WTC11 (cell line): ENCODE results near the gene LGALS1. TPM values are rescaled to one million over a fixed set of nuclear protein-coding genes. Genes with fewer than 3 reads are reported as not detected.

ENCODE experiments used
- ATAC-seq: fragments of 200-7000 bp; cut with Tn5 transposase; 2 replicates; pipeline ENCODE4 v1.10.0; 2021; ENCODE audit warnings: mild to moderate bottlenecking, moderate library complexity
- CTCF ChIA-PET: fragments of 300-600 bp; sonication (Branson Sonifier 250); formaldehyde crosslinking; loops from one replicate; lab custom pipeline; 2021; ENCODE audit warnings: antibody characterized with exemption; lab: Charles Lee
- POLR2A ChIA-PET: fragments of 350-600 bp; sonication (Branson Sonifier 250); formaldehyde crosslinking; loops from one replicate; lab custom pipeline; 2021; ENCODE audit warnings: antibody characterized with exemption; lab: Charles Lee
- DNase-seq: peaks from one replicate; pipeline ENCODE4 v3.0.0; 2021; ENCODE audit warnings: low spot score
- H3K27ac Mint-ChIP-seq: 2 replicates; pipeline ENCODE4 v1.8.0; 2021; ENCODE audit warnings: mixed read lengths
- H3K27me3 Mint-ChIP-seq: 2 replicates; pipeline ENCODE4 v1.8.0; 2021; ENCODE audit warnings: low read depth, mild to moderate bottlenecking, moderate library complexity, mixed read lengths
- H3K36me3 Mint-ChIP-seq: 2 replicates; pipeline ENCODE4 v1.8.0; 2021; ENCODE audit warnings: mixed read lengths
- H3K4me1 Mint-ChIP-seq: 2 replicates; pipeline ENCODE4 v1.8.0; 2022; ENCODE audit warnings: mixed read lengths
- H3K4me3 Mint-ChIP-seq: 2 replicates; pipeline ENCODE4 v1.8.0; 2021; ENCODE audit warnings: mild to moderate bottlenecking, moderate library complexity, mixed read lengths
- H3K9me3 Mint-ChIP-seq: 2 replicates; pipeline ENCODE4 v1.8.0; 2021; ENCODE audit warnings: mixed read lengths
- JUN ChIP-seq: sonication (generic); formaldehyde crosslinking; IDR thresholded peaks from 2 replicates; pipeline ENCODE4 v1.8.0; 2023; ENCODE audit warnings: mild to moderate bottlenecking, missing genetic modification reagents
- NFYB ChIP-seq: sonication (generic); formaldehyde crosslinking; conservative IDR thresholded peaks from 2 replicates; pipeline ENCODE4 v1.8.0; 2022; ENCODE audit warnings: low read depth, missing genetic modification reagents
- NR3C1 ChIP-seq: sonication (generic); formaldehyde crosslinking; conservative IDR thresholded peaks from 2 replicates; pipeline ENCODE4 v1.8.1; 2023; ENCODE audit warnings: low read depth, mild to moderate bottlenecking, missing genetic modification reagents
- RELA ChIP-seq: sonication (generic); formaldehyde crosslinking; IDR thresholded peaks from 2 replicates; pipeline ENCODE4 v1.8.1; 2022; ENCODE audit warnings: missing genetic modification reagents, mild to moderate bottlenecking, borderline replicate concordance
- SMAD4 ChIP-seq: sonication (generic); formaldehyde crosslinking; IDR thresholded peaks from 2 replicates; pipeline ENCODE4 v1.8.0; 2022; ENCODE audit warnings: mild to moderate bottlenecking, missing genetic modification reagents
- TEAD1 ChIP-seq: sonication (generic); formaldehyde crosslinking; IDR thresholded peaks from 2 replicates; pipeline ENCODE4 v1.8.0; 2022; ENCODE audit warnings: mild to moderate bottlenecking, missing genetic modification reagents
- ZBTB21 ChIP-seq: sonication (generic); formaldehyde crosslinking; IDR thresholded peaks from 2 replicates; pipeline ENCODE4 v1.8.1; 2023; ENCODE audit warnings: mild to moderate bottlenecking, missing genetic modification reagents, borderline replicate concordance
- ZNF219 ChIP-seq: sonication (generic); formaldehyde crosslinking; IDR thresholded peaks from 2 replicates; pipeline ENCODE4 v1.8.0; 2023; ENCODE audit warnings: missing genetic modification reagents, mild to moderate bottlenecking, borderline replicate concordance
- ZNF317 ChIP-seq: sonication (generic); formaldehyde crosslinking; IDR thresholded peaks from 2 replicates; pipeline ENCODE4 v1.8.1; 2023; ENCODE audit warnings: low read depth, mild to moderate bottlenecking, moderate library complexity, missing genetic modification reagents, borderline replicate concordance
- ZNF416 ChIP-seq: fragments of 250-450 bp; sonication (Bioruptor Pico); IDR thresholded peaks from 2 replicates; pipeline ENCODE4 v1.9.0; 2021; ENCODE audit warnings: mild to moderate bottlenecking, inconsistent platforms
- total RNA-seq: library from RNA; stranded (reverse); gene quantifications from 3 replicates; pipeline ENCODE4 v1.2.3, GENCODE V29; 2021
- TF ChIP-seq, protein P1 (sequence below): fragments of 250-450 bp; sonication (Bioruptor Pico); IDR thresholded peaks from 2 replicates; pipeline ENCODE4 v1.9.0; 2021; ENCODE audit warnings: moderate library complexity, mild to moderate bottlenecking, inconsistent platforms, borderline replicate concordance
- TF ChIP-seq, protein P2 (sequence below): fragments of 250-450 bp; sonication (Bioruptor Pico); IDR thresholded peaks from 2 replicates; pipeline ENCODE4 v1.9.0; 2021; ENCODE audit warnings: mild to moderate bottlenecking, borderline replicate concordance
- TF ChIP-seq, protein P3 (sequence below): sonication (generic); formaldehyde crosslinking; IDR thresholded peaks from 2 replicates; pipeline ENCODE4 v1.8.1; 2023; ENCODE audit warnings: mild to moderate bottlenecking, missing genetic modification reagents
- TF ChIP-seq, protein P4 (sequence below): sonication (generic); formaldehyde crosslinking; IDR thresholded peaks from 2 replicates; pipeline ENCODE4 v1.8.0; 2022; ENCODE audit warnings: mild to moderate bottlenecking, missing genetic modification reagents
- TF ChIP-seq, protein P5 (sequence below): fragments of 200-600 bp; IDR thresholded peaks from 2 replicates; pipeline ENCODE4 v1.8.0; 2022; ENCODE audit warnings: antibody characterized with exemption

Gene LGALS1
- total RNA-seq, 1 experiment from 2014 or later, result 17.3 TPM

DNA sequence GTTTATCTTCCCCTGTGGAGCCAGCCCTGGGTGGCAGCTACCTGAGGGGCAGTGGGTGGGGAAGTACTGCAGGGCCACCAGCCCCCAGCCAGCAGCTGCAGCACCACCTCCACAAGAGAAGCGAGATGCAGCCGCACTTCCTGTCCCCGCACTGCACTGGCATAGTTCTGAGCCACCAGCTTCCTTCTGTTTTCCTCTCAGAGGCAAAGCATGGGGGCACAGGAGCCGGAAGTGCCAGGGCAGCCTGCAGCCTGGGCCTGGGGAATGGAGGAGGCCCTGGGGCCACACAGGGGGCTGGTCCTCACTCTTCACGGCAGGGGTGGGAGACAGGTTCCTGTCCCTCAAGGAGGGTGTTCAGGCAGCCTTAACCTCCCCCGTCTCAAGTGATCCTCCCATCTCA, 47.9 kb upstream of the LGALS1 start:
- ChIA-PET POLR2A (no interaction called here), CTCF (interaction anchor here (0.9 to 11.4 kb wide), 7 partner anchors 9 to 180 kb away, joined by 3 to 152 read pairs (median 5); partner anchors contain the start of genes GCAT and GGA1)
- Mint-ChIP-seq H3K36me3 (peaks cover 2% of the 10 kb centered on the region; the same call in 1 of the 2 replicates), H3K9me3 (no peaks in the 10 kb centered on the region), H3K27ac (no peak overlapping the region), H3K27me3 (no peaks in the 10 kb centered on the region), H3K4me3 (no peak overlapping the region), H3K4me1 (peaks cover 3% of the 10 kb centered on the region)
- DNase-seq (no peak), ATAC-seq (no peak)
- TF ChIP-seq RELA (CRISPR knock-in tag) (no peak), ZBTB21 (CRISPR knock-in tag) (no peak), SMAD4 (CRISPR knock-in tag) (no peak), JUN (no peak), ZNF416 (CRISPR knock-in tag) (no peak)
- TF ChIP-seq, protein P1, sequence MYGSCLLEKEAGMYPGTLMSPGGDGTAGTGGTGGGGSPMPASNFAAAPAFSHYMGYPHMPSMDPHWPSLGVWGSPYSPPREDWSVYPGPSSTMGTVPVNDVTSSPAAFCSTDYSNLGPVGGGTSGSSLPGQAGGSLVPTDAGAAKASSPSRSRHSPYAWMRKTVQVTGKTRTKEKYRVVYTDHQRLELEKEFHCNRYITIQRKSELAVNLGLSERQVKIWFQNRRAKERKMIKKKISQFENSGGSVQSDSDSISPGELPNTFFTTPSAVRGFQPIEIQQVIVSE (CRISPR knock-in tag), result no peak
- TF ChIP-seq, protein P2, sequence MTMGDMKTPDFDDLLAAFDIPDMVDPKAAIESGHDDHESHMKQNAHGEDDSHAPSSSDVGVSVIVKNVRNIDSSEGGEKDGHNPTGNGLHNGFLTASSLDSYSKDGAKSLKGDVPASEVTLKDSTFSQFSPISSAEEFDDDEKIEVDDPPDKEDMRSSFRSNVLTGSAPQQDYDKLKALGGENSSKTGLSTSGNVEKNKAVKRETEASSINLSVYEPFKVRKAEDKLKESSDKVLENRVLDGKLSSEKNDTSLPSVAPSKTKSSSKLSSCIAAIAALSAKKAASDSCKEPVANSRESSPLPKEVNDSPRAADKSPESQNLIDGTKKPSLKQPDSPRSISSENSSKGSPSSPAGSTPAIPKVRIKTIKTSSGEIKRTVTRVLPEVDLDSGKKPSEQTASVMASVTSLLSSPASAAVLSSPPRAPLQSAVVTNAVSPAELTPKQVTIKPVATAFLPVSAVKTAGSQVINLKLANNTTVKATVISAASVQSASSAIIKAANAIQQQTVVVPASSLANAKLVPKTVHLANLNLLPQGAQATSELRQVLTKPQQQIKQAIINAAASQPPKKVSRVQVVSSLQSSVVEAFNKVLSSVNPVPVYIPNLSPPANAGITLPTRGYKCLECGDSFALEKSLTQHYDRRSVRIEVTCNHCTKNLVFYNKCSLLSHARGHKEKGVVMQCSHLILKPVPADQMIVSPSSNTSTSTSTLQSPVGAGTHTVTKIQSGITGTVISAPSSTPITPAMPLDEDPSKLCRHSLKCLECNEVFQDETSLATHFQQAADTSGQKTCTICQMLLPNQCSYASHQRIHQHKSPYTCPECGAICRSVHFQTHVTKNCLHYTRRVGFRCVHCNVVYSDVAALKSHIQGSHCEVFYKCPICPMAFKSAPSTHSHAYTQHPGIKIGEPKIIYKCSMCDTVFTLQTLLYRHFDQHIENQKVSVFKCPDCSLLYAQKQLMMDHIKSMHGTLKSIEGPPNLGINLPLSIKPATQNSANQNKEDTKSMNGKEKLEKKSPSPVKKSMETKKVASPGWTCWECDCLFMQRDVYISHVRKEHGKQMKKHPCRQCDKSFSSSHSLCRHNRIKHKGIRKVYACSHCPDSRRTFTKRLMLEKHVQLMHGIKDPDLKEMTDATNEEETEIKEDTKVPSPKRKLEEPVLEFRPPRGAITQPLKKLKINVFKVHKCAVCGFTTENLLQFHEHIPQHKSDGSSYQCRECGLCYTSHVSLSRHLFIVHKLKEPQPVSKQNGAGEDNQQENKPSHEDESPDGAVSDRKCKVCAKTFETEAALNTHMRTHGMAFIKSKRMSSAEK (CRISPR knock-in tag), result no peak
- TF ChIP-seq, protein P3, sequence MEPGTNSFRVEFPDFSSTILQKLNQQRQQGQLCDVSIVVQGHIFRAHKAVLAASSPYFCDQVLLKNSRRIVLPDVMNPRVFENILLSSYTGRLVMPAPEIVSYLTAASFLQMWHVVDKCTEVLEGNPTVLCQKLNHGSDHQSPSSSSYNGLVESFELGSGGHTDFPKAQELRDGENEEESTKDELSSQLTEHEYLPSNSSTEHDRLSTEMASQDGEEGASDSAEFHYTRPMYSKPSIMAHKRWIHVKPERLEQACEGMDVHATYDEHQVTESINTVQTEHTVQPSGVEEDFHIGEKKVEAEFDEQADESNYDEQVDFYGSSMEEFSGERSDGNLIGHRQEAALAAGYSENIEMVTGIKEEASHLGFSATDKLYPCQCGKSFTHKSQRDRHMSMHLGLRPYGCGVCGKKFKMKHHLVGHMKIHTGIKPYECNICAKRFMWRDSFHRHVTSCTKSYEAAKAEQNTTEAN (CRISPR knock-in tag), result no peak

DNA sequence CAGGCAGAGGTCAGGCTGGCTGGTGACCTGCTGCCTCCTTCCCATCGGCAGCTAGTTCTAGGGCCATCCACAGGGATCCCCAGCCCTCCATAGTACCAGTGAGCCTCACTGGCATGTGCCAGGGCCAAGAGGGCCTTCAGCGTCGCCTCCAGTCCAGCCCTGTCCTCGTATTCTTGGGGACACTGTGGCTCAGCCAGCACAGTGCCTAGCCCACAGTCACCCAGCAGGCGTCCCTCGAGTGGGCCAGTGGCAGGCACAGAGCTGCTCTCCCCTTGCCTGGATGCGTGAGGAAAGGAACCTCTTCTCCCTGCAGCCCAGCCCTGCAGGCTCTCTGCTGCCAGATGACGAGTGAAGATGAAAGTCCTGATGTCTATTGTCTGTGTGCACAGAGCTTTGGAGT, 46.6 kb upstream of the LGALS1 start:
- no peak overlapping the region for H3K27ac Mint-ChIP-seq
- no peak for DNase-seq
- no peaks in the 10 kb centered on the region for H3K36me3 Mint-ChIP-seq
- ChIA-PET CTCF (interaction anchor here (1.2 to 11.4 kb wide), 4 partner anchors 8 to 82 kb away, joined by 4 to 152 read pairs (median 19); partner anchors contain the start of gene GGA1), POLR2A (no interaction called here)
- no peaks in the 10 kb centered on the region for H3K27me3 Mint-ChIP-seq
- H3K4me1 Mint-ChIP-seq, result peaks cover 6% of the 10 kb centered on the region
- H3K4me3 Mint-ChIP-seq, result no peak overlapping the region
- no peaks in the 10 kb centered on the region for H3K9me3 Mint-ChIP-seq
- no peak for ATAC-seq
- TF ChIP-seq, protein P4, sequence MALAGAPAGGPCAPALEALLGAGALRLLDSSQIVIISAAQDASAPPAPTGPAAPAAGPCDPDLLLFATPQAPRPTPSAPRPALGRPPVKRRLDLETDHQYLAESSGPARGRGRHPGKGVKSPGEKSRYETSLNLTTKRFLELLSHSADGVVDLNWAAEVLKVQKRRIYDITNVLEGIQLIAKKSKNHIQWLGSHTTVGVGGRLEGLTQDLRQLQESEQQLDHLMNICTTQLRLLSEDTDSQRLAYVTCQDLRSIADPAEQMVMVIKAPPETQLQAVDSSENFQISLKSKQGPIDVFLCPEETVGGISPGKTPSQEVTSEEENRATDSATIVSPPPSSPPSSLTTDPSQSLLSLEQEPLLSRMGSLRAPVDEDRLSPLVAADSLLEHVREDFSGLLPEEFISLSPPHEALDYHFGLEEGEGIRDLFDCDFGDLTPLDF (CRISPR knock-in tag), result no peak
- TF ChIP-seq ZNF219 (CRISPR knock-in tag), result no peak
- TF ChIP-seq, protein P5, sequence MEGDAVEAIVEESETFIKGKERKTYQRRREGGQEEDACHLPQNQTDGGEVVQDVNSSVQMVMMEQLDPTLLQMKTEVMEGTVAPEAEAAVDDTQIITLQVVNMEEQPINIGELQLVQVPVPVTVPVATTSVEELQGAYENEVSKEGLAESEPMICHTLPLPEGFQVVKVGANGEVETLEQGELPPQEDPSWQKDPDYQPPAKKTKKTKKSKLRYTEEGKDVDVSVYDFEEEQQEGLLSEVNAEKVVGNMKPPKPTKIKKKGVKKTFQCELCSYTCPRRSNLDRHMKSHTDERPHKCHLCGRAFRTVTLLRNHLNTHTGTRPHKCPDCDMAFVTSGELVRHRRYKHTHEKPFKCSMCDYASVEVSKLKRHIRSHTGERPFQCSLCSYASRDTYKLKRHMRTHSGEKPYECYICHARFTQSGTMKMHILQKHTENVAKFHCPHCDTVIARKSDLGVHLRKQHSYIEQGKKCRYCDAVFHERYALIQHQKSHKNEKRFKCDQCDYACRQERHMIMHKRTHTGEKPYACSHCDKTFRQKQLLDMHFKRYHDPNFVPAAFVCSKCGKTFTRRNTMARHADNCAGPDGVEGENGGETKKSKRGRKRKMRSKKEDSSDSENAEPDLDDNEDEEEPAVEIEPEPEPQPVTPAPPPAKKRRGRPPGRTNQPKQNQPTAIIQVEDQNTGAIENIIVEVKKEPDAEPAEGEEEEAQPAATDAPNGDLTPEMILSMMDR, result no peak
- no peak for TF ChIP-seq TEAD1
- no peak for TF ChIP-seq NR3C1 (CRISPR knock-in tag)
- no peak for TF ChIP-seq ZNF317
- no peak for TF ChIP-seq NFYB (CRISPR knock-in tag)
